Uterus (tissue), 4 donors: ENCODE measurements around the gene ADGRE3. TPM values are rescaled to one million over a fixed set of nuclear protein-coding genes. Genes with fewer than 3 reads are reported as not detected.

Experiments
- DNase-seq, 2 donors: peaks; one replicate each; pipeline ENCODE4 v3.0.0-alpha.2; 2019 to 2020
- H3K27ac ChIP-seq, 2 donors: fragments of 200-600 bp; sonication (generic); 1 replicate in 1 of 2; 2 replicates in 1 of 2; pipeline ENCODE4 v1.5.1; 2016 to 2018
- H3K27me3 ChIP-seq, 2 donors: fragments of 200-600 bp; sonication (generic); one replicate each; pipeline ENCODE4 v1.5.1; 2018 to 2019; ENCODE audit warnings: control low read depth in 1 of 2
- H3K36me3 ChIP-seq, 2 donors: fragments of 200-600 bp; sonication (generic); one replicate each; pipeline ENCODE4 v1.5.1; 2019; ENCODE audit warnings: control low read depth in 1 of 2
- H3K4me1 ChIP-seq, 2 donors: fragments of 200-600 bp; sonication (generic); one replicate each; pipeline ENCODE4 v1.5.1; 2018 to 2019; ENCODE audit warnings: control low read depth in 1 of 2
- H3K4me3 ChIP-seq, 2 donors: fragments of 200-600 bp; sonication (generic); 1 replicate in 1 of 2; 2 replicates in 1 of 2; pipeline ENCODE4 v1.5.1; 2018 to 2019; ENCODE audit warnings: mild to moderate bottlenecking in 1 of 2
- H3K9me3 ChIP-seq, 2 donors: fragments of 200-600 bp; sonication (generic); one replicate each; pipeline ENCODE4 v1.5.1; 2019; ENCODE audit warnings: control low read depth in 1 of 2
- POLR2A ChIP-seq, 2 donors: fragments of 450-650 bp; IDR thresholded peaks; one replicate each; pipeline ENCODE4 v1.6.1; 2016; ENCODE audit warnings: antibody characterized with exemption in 2 of 2, mild to moderate bottlenecking in 1 of 2, moderate library complexity in 1 of 2
- intact Hi-C: fragments of 100-400 bp; cut with DNase I; formaldehyde crosslinking; loops from one replicate; pipeline ENCODE4 v1.15.1; 2023; ENCODE audit warnings: low total_unique reads
- total RNA-seq, 4 donors: library from RNA; depleted of rRNA in 3 of 4; stranded (reverse); fragments of >200 nt in 3 of 4; gene quantifications; one replicate each; pipeline versions ENCODE4 v1.1.0 to v1.2.4, GENCODE V29; 2014 to 2023
- TF ChIP-seq, protein P1 (sequence below), 4 experiments: fragments of 200-600 bp in 2 of 4; fragments of 450-650 bp in 2 of 4; sonication (generic) in 2 of 4; IDR thresholded peaks; one replicate each; pipeline ENCODE4 v1.5.1; 2016 to 2019; ENCODE audit warnings: antibody characterized with exemption in 4 of 4, mild to moderate bottlenecking in 2 of 4, moderate library complexity in 1 of 4
- donor health status: DM: yes; HTN: yes; CAD: no.

The ADGRE3 gene
- total RNA-seq, 4 donors from 2014 or later = 0.14 TPM; not detected in 3

DNA sequence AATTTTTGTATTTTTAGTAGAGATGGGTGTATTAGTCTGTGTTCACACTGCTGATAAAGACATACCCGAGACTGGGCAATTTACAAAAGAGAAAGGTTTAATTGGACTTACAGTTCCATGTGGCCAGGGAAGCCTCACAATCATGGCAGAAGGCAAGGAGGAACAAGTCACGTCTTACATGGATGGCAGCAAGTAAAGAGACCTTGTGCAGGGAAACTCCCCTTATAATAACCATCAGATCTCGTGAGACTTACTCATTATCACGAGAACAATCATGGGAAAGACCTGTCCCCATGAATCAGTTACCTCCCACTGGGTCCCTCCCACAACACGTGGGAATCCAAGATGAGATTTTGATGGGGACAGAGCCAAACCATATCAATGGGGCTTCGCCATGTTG lies 29.8 kb upstream of the ADGRE3 start:
- intact Hi-C loops = no loop called here
- H3K9me3 ChIP-seq = no peaks in the 10 kb centered on the region
- H3K27ac ChIP-seq = no peak overlapping the region
- no peaks in the 10 kb centered on the region for H3K27me3 ChIP-seq
- no peaks in the 10 kb centered on the region for H3K4me1 ChIP-seq
- TF ChIP-seq POLR2A (IDR thresholded peaks at IDR 0.05) = no peak
- TF ChIP-seq, protein P1, sequence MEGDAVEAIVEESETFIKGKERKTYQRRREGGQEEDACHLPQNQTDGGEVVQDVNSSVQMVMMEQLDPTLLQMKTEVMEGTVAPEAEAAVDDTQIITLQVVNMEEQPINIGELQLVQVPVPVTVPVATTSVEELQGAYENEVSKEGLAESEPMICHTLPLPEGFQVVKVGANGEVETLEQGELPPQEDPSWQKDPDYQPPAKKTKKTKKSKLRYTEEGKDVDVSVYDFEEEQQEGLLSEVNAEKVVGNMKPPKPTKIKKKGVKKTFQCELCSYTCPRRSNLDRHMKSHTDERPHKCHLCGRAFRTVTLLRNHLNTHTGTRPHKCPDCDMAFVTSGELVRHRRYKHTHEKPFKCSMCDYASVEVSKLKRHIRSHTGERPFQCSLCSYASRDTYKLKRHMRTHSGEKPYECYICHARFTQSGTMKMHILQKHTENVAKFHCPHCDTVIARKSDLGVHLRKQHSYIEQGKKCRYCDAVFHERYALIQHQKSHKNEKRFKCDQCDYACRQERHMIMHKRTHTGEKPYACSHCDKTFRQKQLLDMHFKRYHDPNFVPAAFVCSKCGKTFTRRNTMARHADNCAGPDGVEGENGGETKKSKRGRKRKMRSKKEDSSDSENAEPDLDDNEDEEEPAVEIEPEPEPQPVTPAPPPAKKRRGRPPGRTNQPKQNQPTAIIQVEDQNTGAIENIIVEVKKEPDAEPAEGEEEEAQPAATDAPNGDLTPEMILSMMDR (IDR thresholded peaks at IDR 0.05) = no peak
- no peaks in the 10 kb centered on the region for H3K36me3 ChIP-seq
- no peak overlapping the region for H3K4me3 ChIP-seq
- no peak for DNase-seq

DNA sequence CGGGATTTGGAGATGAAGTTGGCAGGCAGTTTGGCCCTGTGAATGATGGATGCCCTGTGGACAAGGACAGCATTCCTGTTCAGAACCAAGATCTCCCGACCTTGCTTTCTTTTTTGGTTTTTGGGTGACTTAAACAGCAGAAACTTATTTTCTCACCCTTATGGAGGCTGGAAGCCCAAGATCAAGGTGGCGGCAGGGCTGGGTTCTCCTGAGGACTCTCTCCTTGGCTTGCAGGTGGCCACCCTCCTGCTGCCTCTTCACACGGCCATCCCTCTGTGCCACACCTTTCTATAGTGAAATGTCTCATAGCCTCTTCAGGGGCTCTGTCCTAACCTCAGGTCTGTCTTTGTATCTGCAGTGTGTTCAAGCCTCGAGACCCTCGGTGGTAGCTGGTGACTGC lies 29.2 kb upstream of the ADGRE3 start:
- H3K27ac ChIP-seq = no peak overlapping the region
- intact Hi-C loops = no loop called here
- H3K4me1 ChIP-seq = no peaks in the 10 kb centered on the region
- TF ChIP-seq, protein P1 (IDR thresholded peaks at IDR 0.05) = no peak
- no peak for TF ChIP-seq POLR2A (IDR thresholded peaks at IDR 0.05)
- no peaks in the 10 kb centered on the region for H3K27me3 ChIP-seq
- no peaks in the 10 kb centered on the region for H3K36me3 ChIP-seq
- H3K9me3 ChIP-seq = no peaks in the 10 kb centered on the region
- no peak overlapping the region for H3K4me3 ChIP-seq
- no peak for DNase-seq

DNA sequence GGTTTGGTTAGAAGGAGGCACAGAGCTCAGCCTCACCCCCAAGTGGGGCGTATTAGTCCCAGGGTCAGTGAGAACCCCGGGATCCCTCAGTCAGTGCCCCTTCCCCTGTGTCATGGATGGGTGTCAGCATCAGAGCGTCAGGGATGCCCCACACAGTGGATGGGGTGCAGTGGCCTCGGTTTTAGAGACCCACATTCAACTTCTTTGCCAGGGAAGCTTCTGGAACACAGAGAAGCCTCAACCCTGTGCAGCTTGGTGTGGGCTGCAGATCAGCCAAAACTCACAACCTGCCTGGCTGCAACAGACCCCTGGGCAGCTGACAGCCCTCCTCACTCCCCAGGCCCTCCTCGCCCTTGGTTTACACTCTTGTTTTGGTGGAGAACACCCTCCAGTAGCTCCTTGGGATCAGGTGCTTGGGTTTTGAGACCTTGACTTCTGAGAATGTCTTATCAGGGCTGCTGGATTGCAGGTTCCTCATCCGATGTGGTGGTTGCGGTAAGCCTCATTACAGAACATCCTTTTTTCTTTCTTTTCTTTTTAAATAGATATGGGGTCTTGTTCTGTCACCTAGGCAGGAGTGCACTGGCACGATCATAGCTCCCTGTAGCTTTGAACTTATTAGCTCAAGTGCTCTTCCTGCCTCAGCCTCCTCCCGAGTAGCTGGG lies 26.2 kb upstream of the ADGRE3 start:
- Histone ChIP-seq H3K4me1 (no peaks in the 10 kb centered on the region), H3K9me3 (no peaks in the 10 kb centered on the region), H3K36me3 (no peaks in the 10 kb centered on the region), H3K27ac (no peak overlapping the region), H3K27me3 (no peaks in the 10 kb centered on the region), H3K4me3 (no peak overlapping the region)
- TF ChIP-seq POLR2A (IDR thresholded peaks at IDR 0.05) = no peak
- TF ChIP-seq, protein P1 (IDR thresholded peaks at IDR 0.05) = no peak
- intact Hi-C loops = no loop called here
- no peak for DNase-seq

DNA sequence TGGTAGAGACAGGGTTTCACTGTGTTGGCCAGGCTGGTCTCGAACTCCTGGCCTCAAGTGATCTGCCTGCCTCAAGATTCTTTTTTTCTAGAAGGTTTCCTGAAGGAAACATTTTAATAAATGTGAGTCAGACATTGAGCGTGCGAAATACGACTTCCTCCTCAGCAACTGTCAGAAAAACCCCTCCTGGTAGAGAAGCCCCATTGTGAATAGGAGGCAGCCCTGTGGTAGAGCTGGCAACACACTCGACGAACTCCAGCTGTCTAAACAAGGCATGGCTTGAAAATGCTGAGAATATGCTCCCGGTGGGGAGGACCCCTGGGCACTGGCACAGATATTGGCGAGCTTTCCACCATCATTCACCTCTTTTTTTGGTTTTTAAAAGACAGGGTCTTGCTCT lies 25.0 kb upstream of the ADGRE3 start:
- H3K36me3 ChIP-seq = no peaks in the 10 kb centered on the region
- no peaks in the 10 kb centered on the region for H3K27me3 ChIP-seq

DNA sequence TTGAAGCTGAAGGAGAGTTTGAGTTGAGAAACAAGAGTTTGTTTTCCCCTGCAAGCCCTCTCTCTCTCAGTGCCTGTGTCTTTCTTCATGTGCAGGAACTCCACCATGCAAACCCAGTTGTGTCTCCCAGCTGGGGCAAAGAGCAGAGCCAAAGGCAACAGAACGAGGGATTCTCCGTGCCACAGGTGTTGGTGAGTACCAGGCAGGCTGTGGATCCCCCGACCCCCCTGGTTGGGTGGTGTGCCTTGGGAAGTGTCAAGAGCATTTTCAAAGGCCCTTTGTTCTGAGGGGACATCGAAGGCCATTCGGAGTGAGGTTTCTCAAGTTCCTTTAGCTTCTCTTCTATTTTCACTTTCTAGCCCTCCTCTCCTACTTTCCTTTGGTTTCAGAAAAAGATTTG lies 20.8 kb upstream of the ADGRE3 start:
- H3K9me3 ChIP-seq = no peaks in the 10 kb centered on the region
- no peak overlapping the region for H3K27ac ChIP-seq
- H3K27me3 ChIP-seq = no peaks in the 10 kb centered on the region
- intact Hi-C loops = no loop called here
- TF ChIP-seq, protein P1 (IDR thresholded peaks at IDR 0.05) = no peak
- no peak for TF ChIP-seq POLR2A (IDR thresholded peaks at IDR 0.05)
- DNase-seq = no peak
- H3K36me3 ChIP-seq = no peaks in the 10 kb centered on the region
- no peak overlapping the region for H3K4me3 ChIP-seq
- no peaks in the 10 kb centered on the region for H3K4me1 ChIP-seq

More for the DNA sequence above, 25.0 kb upstream of the ADGRE3 start:
- TF ChIP-seq, protein P1 (IDR thresholded peaks at IDR 0.05) = no peak
- TF ChIP-seq POLR2A (IDR thresholded peaks at IDR 0.05) = no peak
- intact Hi-C loops = no loop called here
- Histone ChIP-seq H3K4me3 (no peak overlapping the region), H3K4me1 (no peaks in the 10 kb centered on the region), H3K9me3 (no peaks in the 10 kb centered on the region), H3K27ac (no peak overlapping the region)
- DNase-seq = no peak
